ENCODE measurements around the gene BTRC.
"Not testable (repeated sequence)": the region's sequence is repeated elsewhere in the genome, so short reads cannot be mapped to it uniquely, and the experiment has no call there.

BTRC gene

GRCh38 chr10:101353692-101354327 lies at the start of gene BTRC:
Gene BTRC, plus strand, starts transcription at chr10:101354165. Its CDS starts 16 bp downstream, at chr10:101354181.
- peak; percentile 96 for DNase-seq

GRCh38 chr10:101304316-101304715 lies 49.6 kb upstream of the BTRC start:
- DNase-seq = no peak

GRCh38 chr10:101305320-101306241 lies 48.4 kb upstream of the BTRC start:
- DNase-seq = no peak

DNA sequence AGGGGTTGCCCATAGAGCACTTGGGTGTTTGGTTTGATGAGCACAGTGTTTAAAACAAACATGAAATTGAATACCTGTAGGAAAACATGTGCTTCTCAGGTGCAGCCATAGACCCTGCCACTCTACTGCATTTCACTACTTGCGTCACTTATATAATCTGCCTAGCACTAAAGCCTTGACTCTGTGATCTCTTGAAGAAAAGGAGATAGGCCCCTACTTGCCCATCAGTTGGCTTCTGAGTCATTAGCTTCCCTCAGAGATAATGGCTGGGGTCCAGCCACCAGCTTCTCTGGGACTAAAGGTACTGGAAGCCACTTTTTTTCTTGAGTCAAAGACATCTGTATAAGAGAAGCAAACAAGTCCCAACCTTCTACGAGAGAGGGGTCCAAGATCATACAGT lies 45.9 kb upstream of the BTRC start:
- DNase-seq = no peak

DNA sequence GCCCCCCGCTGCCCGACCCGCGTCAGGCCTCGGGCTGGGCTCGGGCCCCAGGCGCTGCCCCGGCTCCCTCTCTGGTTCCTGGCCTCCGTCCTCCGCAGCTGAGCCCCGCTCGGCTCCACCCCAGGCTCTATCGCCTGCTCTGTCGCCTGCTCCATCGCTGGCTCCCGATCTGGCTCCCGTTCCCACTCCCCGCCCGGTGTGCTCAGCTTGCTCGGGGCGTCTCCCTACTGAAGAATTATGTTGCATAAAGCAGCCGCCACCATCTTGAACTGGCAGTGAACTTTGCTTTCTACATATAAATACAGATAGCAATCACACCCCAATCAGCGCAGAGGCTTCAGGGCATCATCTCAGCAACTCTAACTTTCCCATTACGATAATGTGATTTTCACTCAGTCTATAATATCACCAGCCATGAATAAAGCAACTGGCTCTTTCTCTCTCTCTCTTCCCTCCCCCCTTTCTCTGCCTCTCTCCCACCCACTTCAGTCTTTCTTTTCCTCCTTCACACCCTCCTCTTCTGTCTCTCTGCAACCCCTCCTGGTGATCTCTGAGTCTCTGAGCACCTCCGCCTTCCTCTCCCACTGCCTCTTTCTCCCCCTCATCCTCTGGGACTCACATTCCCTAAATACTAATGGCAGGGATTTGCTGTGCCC lies 43.3 kb upstream of the BTRC start:
- DNase-seq = no peak

DNA sequence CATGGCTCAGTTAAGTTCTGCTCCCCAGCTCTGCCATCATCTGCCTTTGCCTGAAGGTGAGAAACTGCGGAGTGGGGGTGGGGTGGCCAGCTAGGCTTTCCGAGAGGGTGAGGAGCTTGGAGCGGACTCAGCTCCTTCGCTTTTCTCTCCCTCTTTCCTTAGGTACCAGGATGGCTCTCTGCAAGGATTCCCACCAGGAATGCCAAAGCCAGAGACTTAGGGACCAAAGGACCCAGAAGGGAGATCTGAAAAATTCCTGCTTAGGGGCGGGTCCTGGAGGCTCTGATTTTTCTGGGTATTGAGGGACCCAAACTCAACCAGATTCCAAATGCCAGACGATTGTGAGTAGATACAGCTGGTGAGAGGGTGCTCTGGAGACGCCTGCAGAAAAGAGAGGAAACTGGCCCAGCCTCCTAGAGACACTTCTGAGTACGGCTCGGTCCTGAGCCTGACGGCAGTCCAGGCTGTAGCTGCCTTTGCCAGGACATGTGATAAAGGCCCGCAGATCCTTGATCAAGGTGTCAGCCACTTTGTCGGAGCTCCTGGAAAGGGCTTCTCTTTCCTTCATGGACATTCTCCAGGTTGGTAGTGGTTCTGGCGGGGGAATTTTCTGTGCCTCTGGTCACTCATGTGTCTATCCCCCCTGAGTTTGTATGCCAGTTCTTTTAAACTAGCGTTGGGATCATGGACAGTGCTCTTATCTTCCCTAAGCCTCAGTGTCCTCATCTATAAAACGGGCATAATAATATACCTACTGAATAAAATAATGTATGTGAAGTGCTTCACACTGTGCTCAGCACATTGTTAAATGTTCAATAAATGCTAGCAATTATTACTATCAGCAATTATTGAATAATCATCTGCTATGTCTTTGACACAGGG lies 42.5 kb upstream of the BTRC start:
- no peak for DNase-seq

DNA sequence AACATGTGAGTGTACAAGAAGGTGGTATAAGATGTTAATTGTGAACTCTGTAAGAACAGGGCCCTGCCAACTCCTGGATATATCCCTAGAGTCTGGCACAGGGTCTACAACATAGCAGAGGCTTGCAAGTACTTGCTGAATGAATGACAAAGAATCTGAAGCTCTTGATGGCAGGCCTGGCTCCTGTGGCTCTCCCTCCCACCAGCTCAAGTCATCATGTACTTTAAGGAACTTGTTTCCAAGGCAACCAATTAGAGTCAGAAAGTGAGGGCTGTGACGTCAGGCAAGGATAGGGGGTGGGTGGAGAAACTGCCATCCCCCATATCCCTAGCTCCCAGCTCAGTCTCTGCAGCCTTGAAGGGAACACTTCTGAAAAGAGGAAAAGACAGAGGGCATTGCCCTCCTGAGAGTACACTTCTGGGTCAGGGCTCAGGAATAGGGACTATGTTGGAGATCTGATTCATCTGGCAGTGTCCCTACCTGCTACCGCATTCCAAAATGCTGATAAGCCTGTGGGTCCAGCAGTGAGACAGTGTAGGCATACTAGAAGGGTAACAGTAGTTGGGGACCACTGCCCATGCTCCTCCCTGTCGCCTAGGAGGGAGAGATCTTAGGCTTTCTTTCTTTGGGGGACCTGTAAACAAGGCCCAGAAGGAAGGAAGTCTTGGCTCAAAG lies 34.6 kb upstream of the BTRC start:
- DNase-seq = no peak

GRCh38 chr10:101321073-101321472 lies 32.9 kb upstream of the BTRC start:
- DNase-seq = no peak

GRCh38 chr10:101322266-101323108 lies 31.5 kb upstream of the BTRC start:
- DNase-seq = no peak

GRCh38 chr10:101323495-101323894 lies 30.5 kb upstream of the BTRC start:
- DNase-seq = no peak

GRCh38 chr10:101327454-101327853 lies 26.5 kb upstream of the BTRC start:
- DNase-seq = not testable (repeated sequence)

DNA sequence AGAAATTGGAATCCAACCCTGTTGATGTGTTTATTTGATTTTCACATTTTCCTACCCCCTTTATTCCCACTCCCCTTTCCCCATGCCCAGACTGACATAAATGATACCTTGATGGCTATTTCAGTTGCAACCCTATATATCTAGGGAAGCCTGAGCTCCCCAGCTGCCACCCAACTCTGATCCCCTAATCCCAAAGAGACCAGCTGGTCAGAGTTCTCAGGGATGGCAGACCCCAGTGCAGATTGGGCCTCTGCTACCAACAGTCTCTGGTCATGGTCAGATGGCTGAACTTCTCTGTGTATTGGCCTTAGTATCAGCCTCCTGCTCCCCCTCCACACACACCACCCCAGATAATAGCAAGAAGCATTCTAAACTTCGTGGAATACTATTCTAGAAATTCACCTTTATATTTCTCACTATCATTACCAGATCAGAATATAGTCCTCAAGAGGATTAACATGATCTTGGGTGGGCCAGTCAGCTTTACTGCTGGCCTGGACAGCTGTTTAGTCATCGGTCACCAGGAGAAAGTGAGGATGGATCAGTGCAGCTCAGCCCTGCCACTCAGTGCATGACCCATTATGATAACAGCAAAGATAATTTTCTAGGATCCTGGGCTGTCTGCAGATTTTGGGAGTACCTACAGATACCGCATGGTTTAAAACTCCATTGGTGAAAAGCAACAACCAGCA lies 24.5 kb upstream of the BTRC start:
- no peak for DNase-seq

- no peak for DNase-seq
Measured at GRCh38 chr10:101330231-101330630, 23.7 kb upstream of the BTRC start.

DNA sequence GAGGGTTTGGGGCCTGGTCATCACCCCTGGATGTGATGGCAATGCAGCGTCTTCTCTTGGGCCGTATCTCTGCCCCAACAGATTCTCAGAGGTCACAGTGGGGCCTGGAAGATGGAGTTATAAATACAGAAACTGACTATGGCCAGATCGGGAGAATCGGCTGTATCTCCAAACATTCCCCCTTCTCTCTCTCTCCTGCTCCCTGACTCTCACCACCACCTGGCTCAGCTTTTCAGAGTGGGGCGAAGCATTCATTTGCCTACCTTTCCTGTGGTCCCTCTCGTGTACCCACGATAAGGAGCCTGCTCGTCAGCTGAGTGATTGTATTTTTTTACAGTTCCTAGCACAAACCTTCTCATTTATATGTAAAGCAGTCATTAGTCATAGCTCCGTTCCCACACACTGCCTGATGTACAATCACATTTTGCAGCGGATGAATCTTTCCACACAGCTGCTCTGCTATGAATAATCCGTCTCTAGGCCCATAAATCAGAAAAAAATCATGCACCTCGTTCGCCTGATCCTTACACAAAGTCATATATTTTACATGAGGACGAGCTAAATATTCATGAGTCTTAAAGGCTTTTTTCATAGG lies 23.2 kb upstream of the BTRC start:
- no peak for DNase-seq

DNA sequence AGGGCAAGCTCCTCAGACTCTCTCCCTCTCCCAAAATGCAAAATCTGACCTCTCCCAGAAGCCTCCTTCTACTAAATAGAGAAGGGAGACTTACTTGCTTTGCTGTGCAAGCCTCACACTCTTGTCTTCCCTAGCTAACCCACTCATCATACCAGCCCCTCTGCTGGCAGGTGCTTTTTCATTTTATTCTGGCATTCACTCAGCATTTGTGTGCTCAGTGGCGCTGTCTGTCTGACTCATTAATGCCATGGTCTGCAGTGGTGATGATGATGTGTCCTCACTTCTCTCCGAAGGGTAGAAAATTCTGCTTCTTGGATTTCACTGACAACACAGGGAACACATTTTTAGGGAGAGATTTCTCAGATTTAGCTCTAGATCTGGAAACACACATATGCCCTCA lies 22.0 kb upstream of the BTRC start:
- DNase-seq = no peak

- DNase-seq = not testable (repeated sequence)
Measured at GRCh38 chr10:101334259-101334658, 19.7 kb upstream of the BTRC start.

- no peak for DNase-seq
Measured at GRCh38 chr10:101336382-101336781, 17.6 kb upstream of the BTRC start.

DNA sequence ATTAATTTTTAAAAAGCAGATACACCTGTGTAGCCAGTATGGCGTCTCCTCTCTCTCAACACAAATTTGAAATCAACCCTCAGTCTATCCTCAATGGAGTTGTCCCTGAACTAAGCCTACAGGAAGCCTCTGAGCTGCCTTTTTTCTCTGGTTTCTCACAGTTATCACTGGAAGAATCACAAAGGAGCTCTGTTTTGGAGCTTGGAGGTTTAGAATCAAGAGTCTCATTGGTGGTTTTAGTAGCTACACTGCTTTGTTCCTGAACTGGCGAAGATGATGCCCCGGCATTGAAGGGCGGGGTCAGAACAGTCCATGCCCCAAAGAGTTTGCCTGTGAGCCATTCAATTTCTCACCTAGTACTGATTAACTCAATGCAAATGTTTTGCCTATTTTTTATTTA lies 16.1 kb upstream of the BTRC start:
- DNase-seq = no peak

GRCh38 chr10:101341438-101341837 lies 12.5 kb upstream of the BTRC start:
- DNase-seq = no peak

- DNase-seq = no peak
Measured at GRCh38 chr10:101346177-101346576, 7.8 kb upstream of the BTRC start.
